Stimulated activated CD4-positive, alpha-beta T cell treated with anti-CD3 and anti-CD28 coated beads, Interleukin-2, amount 100 ng/mL, for 24 hours (primary cell): ENCODE measurements around the gene GPRC5D.
A peak's percentile ranks its signal among the peaks of the same experiment; 100 is the strongest.

Experiments used
- DNase-seq, 2 donors: peaks; one replicate each; pipeline ENCODE4 v3.0.0-alpha.2; 2020

GPRC5D gene

DNA sequence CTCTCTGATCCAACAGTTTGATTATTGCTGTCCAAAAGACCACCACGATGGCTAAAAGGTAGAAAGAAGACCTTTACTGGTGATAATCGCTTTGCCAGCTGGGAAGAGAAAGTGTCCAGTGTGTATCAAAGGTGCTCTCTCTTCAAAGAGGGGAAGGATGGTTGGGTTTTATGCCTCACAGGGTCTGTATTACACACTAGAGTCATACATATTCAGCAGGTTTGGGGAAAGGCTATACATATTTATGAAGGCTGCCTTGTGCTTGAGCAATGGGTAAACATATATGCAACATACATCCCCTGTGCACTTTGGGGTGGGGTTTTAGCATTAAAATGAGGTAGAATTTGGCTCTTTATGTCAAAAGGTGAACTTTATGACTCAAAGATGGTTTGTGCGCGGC is 18.2 kb downstream of the GPRC5D start:
- DNase-seq, result no peak

DNA sequence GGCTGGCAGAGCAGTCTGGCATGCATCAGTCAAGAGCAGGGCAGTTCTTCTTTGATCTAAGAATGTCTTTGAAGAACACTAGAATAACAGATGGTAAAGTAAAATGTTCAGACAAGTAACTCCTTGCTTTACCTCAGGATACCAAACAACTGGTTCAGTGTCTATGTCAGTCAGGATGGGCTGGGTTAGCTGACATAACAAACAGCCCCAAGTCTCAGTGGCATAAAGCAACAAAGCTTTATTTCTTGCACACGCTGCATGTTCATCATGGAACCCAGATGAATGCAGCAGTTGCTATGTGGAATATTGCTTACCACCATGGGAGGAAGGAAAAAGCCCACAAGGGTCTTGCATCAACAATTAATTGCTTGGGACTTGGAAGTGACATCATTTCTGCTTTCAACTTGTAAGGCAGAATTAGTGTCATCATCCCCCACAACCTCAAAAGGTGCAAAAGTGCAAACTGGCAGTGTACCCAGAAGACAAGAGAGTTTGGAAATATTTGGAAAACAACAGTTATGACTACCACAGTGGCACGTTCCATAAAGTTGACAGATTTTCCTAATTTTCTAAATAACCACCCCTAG is 21.2 kb downstream of the GPRC5D start:
- no peak for DNase-seq

DNA sequence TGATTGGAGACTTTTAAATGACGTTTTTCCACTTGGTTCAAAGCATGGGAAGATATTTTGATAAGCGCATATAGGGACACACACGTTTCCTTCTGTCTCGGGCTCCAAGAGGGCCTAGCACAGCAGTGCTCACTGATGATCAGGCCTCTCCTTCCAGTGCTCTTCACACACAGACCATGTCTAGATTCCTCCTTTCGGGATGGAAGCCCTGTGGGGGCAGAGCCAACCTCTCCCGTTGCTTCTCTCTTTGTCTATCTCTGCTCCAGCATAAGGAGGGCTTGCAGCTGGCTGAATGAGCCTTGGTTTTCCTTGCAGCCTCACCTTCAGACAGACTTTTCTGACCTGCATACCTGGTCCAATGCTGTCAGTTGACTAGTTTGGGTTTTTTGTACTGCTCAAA is 22.3 kb downstream of the GPRC5D start:
- DNase-seq, result no peak

DNA sequence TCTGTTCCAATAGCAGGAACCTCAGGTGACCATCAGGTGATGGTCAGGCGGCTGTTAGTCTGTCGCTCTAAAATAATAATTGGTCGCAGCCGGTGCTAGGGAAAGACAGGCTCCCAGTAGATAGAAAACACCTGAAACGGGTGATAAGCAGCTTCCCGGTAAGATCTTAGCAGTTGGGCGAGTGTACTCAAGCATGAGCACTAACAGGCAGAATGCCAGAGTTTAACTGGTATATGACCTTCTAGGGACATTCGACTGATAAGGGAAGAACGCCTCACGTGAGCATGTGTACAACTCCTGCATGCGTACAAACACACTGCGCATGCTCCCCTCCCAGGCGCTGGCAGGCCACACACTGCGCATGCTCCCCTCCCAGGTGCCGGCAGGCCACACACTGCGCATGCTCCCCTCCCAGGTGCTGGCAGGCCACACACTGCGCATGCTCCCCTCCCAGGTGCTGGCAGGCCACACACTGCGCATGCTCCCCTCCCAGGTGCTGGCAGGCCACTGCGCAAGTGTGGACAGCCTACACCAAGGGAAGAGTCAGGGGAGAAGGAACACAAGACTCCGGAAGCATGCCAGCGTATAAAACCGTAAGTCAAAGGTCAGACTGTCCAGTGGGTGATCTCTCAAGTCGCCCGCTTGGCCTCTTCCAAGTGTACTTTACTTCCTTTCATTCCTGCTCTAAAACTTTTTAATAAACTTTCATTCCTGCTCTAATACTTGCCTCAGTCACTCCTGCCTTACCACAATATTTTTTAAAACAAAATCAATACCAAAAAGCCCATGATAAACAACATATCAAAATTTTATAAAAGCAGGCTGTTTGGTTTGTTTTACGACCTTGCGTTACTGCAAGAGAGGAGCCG is 24.5 kb downstream of the GPRC5D start:
- DNase-seq, result peak in 1 of 2 donors; percentile 48

DNA sequence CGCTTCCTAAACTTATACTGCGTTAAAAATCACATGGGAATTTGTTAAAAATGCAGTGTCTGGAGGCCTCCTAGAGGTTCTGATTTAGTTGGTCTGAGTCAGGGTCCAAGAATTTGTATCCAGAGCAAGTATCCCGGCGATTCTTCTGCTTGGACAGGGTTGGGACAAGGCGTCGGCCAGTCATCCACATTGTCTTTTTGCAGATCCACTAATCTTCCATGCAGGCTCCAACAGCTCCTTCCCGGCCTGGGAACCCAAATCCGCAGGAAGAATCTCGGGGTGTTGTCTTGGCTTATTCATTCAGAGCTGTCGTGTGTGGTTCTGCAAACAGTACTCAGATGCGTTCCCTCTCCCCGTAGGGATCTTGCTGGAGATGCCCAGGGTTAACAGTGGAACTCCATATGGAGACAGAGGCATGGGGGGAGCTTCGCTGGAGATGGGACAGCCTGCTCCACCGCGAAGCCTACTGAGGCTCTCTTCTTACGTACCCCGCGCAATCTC is 25.3 kb downstream of the GPRC5D start:
- no peak for DNase-seq

DNA sequence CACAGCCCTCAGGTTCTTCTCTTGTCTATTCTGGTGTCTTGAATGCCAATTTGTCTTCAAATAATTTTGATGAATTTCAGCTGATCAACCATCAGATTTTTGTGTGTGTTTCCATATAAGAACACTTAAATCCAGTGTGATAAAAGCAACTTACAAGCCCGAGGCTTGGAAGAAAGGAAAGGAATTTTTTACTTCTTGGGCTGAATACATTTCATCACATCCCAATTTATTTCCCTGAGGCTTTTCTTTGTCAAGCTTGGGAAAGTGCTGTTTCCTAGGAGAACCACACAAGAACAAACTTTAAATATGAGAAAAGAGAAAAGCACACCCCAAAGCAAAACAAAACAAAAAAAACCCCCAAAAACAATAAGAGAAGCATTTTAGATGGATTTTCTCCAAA is 26.6 kb downstream of the GPRC5D start:
- DNase-seq, result no peak

DNA sequence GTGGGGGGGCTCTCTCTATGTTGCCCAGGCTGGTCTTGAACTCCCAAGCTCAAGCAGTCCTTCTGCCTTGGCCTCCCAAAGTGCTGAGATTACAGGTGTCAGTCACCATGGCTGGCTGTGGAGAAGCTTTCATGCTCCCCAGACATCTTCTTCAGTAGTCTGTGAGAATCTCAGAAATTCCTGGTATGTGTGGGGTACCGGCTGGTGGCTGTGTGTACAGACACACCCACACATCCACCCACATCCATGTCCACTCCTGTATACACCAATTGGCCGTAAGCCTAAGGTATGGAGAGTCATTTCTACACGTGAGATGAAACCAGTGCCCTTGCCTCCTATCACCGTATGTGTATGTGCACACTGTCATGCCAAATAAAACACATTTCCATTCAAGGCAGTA is 27.8 kb downstream of the GPRC5D start:
- DNase-seq, result no peak

DNA sequence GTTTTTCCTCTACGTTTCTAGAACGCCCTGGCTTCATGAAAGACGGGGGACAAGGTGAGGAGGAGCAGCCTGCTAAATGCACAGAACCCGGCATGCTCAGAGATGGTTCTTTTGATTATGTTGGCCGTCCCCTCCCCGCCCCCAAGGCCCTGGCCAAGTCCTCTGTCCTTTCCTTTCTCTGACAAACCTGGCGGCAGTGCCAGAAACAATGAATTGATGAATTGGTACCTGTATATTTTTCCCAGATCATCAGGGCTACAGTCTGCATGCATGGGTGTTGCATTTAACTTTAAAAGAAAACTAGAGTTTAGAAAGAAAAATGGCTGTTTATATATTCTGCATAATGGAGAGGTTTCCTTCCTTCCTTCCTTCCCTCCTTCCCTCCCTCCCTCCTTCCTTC is 29.0 kb downstream of the GPRC5D start:
- no peak for DNase-seq

DNA sequence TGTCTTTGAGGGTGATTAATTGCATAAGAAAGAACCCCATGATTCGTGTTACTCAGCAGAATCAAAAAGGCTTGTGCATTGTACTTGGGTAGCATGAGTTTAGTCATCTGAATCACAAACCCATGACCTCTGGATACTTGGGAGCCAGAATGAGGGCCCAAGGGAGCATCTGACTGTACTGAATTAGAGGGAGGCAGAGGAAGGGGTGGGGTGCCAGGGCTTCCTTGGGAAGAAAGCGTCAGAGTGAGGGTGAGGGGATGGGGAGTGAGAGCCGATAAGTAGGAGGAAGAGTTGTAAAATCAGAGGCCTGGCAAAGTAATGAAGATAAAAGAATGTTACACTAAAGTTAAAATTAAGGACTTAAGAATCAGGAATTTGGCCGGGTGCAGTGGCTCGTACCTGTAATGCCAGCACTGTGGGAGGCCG is 29.8 kb downstream of the GPRC5D start:
- no peak for DNase-seq

DNA sequence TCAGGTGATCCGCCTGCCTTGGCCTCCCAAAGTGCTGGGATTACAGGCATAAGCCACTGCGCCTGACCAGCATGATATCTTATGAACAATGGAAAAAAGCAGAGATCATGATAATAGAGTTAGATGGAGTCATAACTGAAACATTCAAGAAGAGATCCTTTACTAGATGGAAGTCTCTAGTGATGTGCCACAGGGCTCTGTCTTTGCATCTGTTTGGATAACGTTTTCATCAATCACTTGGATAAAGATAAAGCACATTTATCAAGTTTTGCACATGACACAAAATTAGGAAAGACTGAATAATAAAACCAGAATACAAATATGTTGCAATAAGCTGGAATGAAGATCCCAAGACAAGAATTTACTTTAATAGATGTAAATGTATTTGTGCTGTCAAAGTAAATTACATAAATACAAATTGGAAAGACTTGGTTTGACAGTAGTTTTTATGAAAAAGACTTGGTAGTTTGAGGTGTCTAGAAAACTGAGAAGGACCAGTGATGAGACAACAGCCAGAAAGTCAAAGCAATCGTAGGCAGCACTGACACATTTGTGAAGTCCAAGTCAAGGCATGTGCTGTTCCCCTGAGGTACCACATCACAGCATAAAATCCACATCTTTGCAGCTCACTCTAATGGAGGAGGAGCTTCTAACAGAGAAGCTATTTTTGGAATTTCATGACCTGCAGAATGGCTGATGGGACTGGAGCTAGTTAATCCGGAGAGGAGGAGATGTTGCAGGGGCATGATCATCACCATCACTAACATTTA is 32.1 kb downstream of the GPRC5D start:
- no peak for DNase-seq

DNA sequence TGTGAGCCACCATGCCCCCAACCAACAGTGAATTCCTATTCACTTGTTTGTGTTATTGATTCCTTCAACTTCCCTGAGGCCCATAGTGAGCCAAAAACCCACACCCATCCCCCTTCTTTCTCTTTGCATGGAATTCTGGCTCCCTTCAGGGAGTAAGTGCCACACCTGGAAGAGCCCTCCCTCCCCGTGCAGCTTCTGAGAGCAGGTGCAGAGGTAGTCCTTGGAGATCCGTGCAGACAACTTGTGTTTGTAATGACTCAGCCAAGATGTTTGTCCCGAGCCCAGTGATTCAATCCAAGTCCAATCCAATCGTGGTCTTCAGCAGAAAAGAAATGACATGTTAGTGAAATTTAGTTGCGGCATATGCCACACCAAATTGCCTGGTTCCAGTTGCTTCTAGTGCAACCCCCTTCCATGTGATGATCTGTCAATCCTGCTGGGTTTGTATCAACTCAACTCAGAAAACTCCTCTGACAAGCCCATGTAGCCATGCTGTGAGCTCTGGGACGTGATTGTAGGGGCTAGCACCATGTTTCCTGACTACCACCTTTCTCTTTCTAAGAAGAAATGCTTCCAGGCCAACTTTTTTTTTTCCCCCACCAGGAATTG is 33.1 kb downstream of the GPRC5D start:
- DNase-seq, result no peak

DNA sequence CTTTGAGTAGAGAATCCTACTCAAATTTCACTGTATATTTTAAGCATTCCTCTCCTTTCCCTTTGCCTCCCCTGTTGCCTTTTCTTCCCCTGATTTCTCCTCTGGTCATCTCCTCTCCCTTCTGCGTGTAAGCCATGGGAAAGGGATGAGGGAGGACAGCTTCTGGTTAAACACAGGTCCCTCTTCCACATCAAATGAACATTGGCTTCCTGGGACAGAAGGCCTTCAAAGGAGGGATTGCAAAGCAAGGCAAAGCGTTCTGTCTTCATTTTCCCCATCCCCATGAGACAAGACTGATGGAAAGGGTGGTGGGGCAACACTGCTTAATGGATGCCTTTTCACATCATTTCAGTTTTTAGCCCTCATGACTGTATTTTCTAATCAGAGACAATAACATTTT is 34.5 kb downstream of the GPRC5D start:
- DNase-seq, result no peak

DNA sequence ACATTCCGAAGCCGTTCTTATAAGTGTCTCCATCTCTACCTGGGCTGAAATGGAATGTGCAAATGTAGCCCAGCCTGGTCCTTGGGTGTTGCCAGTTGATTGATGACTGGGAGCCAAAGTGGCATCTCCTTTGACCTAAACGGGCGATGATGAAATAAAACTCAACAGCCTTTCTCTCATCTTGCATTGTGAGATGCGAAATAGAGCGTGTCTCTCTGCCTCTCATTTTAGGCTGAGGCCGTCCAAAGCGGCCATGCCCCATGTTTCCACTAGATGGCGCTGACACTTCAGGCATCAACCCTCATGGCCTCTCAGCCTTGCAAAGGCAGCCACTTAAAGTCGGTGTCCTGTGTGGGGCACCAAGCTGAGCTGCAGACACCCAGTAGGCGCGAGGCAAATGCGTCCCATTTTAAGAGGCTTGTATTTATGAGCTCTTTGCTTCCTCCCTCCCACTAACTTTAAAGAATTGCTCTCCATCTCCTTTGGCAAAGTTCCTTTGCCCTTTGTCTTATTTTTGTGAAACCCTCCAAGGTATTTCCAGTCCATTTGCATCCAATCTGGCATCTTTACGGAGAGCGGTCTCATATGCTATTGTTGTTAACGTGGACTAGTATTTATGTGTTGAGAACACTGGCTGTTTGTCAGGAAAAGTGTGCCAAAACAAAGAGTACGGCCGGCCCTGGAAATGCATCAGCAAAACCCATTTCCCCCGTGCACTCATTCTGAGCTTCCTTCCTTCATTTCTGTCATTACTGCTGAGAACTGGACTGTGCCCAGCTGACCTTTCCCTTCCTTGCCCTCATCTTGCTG is 35.6 kb downstream of the GPRC5D start:
- DNase-seq, result peak; percentile 87 to 90

DNA sequence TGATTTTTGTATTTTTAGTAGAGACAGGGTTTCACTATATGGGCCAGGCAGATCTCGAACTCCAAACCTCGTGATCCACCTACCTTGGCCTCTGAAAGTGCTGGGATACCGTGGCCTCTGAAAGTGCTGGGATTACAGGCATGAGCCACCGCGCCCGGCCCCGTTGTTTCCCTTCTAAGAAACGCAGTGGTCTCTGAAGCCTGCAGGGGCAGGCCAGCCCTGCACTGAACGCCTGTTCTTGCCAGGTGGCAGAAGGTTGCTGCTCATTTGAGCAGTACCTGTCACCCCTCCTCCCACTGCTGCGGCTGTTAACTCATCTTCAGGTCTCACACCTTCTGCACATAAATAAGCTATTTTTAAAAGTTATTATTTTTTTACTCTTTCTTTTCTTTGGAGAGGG is 36.3 kb downstream of the GPRC5D start:
- no peak for DNase-seq

DNA sequence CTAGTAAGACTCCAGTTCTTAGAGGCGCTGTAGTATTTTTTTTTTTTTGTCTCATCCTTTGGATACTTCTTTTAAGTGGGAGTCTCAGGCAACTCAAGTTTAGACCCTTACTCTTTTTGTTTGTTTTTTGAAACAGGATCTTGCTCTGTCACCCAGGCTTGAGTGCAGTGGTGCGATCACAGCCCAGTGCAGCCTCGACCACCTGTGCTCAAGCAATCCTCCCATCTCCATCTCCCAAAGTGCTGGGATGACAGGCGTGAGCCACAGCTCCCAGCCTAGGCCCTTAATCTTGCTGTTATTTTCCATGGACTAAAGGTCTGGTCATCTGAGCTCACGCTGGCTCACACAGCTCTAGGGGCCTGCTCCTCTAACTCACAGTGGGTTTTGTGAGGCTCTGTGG is 39.3 kb downstream of the GPRC5D start:
- DNase-seq, result no peak

DNA sequence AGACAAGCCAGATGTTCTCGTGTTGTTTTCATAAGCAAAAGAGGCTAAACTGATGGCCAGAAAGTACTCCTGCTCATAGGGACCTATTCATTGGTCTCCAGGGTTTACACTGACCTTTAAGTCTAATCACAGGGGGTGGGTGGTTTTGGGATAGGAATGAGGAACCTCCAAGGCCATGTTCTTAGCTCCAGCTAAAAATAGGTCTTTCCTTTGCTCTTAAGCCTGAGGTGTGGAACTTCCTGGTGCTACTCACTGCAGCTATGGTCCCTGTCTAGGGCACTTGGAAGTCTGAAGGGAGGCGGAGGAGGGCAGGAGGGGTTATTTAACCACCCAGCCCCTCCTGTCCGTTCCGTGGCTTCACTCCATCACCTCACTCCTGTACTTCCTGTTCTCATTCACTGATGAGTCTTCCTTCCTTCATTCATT is 42.0 kb downstream of the GPRC5D start:
- no peak for DNase-seq

DNA sequence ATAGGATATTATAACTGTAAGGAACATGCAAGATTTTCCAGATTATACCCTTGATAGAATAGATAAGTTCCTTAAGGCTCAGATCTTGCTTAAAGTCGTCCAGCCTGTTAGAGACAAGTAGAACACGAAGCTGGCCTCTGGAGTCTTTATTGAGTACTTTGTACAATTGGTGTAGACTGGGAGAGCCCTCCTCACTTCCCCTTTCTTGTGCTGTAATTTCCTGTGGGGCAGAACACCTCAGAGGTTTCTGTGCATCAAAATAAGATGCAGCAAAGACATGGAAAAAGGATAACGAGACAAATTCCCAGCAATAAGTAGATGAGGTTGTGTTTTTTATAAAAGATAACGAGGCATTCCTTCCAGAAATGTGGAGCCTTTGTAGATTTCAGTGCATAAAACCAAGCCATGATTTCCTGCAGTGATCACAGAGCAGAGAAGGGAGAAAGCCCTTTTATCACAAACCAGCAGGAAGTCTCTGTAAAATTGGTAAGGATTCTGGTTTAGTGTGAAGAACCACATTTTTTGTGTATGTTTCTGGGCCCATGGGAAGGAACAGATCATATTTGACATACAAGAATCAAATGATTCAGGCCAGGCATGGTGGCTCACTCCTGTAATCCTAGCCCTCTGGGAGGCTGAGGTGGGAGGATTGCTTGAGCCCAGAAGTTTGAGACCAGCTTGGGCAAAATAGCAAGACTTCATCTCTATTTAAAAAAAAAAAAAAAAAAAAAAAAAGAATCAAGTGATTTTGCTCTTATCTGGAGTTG is 42.6 kb downstream of the GPRC5D start:
- DNase-seq, result no peak

DNA sequence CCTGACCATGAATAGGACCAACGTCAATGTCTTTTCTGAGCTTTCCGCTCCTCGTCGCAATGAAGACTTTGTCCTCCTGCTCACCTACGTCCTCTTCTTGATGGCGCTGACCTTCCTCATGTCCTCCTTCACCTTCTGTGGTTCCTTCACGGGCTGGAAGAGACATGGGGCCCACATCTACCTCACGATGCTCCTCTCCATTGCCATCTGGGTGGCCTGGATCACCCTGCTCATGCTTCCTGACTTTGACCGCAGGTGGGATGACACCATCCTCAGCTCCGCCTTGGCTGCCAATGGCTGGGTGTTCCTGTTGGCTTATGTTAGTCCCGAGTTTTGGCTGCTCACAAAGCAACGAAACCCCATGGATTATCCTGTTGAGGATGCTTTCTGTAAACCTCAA is 43.3 kb downstream of the GPRC5D start:
- DNase-seq, result no peak

DNA sequence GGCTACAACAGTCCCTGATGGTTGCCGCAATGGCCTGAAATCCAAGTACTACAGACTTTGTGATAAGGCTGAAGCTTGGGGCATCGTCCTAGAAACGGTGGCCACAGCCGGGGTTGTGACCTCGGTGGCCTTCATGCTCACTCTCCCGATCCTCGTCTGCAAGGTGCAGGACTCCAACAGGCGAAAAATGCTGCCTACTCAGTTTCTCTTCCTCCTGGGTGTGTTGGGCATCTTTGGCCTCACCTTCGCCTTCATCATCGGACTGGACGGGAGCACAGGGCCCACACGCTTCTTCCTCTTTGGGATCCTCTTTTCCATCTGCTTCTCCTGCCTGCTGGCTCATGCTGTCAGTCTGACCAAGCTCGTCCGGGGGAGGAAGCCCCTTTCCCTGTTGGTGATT is 43.7 kb downstream of the GPRC5D start:
- DNase-seq, result no peak

DNA sequence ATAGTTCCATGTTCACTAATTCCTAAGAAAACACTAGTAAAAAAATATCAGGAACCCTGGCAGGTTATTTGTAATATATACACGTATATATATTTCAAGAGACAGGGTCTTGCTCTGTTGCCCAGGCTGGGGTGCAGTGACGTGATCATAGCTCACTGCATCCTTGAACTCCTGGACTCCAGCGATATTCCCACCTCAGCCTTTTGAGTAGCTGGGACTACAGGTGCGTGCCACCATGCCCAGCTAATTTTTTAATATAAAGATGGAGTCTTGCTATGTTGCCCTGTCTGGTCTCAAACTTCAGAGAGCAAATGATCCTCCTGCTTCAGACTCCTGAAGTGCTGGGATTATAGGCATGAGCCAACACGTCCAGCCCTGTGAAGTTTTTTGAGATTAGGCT is 44.4 kb downstream of the GPRC5D start:
- DNase-seq, result no peak
